NCI-H510A treated with DMSO at 0.1 percent for 48 hours (cell line): Measurements from ENCODE around the gene PARVB.
"Not testable (repeated sequence)": the region's sequence is repeated elsewhere in the genome, so short reads cannot be mapped to it uniquely, and the experiment has no call there.

Experiments
- DNase-seq: peaks from one replicate; lab custom pipeline; 2025; lab: John Stamatoyannopoulos, UW

PARVB gene

GRCh38 chr22:44110656-44111055, 86.6 kb downstream of the PARVB start:
- not testable (repeated sequence) for DNase-seq

GRCh38 chr22:44111562-44112155, 87.6 kb downstream of the PARVB start:
- no peak for DNase-seq

GRCh38 chr22:44112191-44112590, 88.1 kb downstream of the PARVB start:
- DNase-seq: no peak

- no peak for DNase-seq
These were observed 92.2 kb downstream of the PARVB start for GRCh38 chr22:44116331-44116730.

- no peak for DNase-seq
These were observed 92.9 kb downstream of the PARVB start for GRCh38 chr22:44116755-44117684.

GRCh38 chr22:44117746-44118145, 93.6 kb downstream of the PARVB start:
- no peak for DNase-seq

- DNase-seq: peak; percentile 47
These were observed 94.7 kb downstream of the PARVB start for GRCh38 chr22:44118645-44119315.

- DNase-seq: no peak
These were observed 95.7 kb downstream of the PARVB start for GRCh38 chr22:44119669-44120313.

- DNase-seq: no peak
These were observed 96.2 kb downstream of the PARVB start for GRCh38 chr22:44120314-44120704.

GRCh38 chr22:44125421-44125820, 101.3 kb downstream of the PARVB start:
- DNase-seq: no peak

- no peak for DNase-seq
These were observed 102.7 kb downstream of the PARVB start for GRCh38 chr22:44126807-44127206.

GRCh38 chr22:44127356-44127755, 103.3 kb downstream of the PARVB start:
- no peak for DNase-seq

GRCh38 chr22:44128958-44129618, 105.0 kb downstream of the PARVB start:
- DNase-seq: no peak

GRCh38 chr22:44129619-44129976, 105.5 kb downstream of the PARVB start:
- no peak for DNase-seq

GRCh38 chr22:44130076-44130711, 106.1 kb downstream of the PARVB start:
- peak; percentile 59 for DNase-seq

- DNase-seq: no peak
These were observed 107.3 kb downstream of the PARVB start for GRCh38 chr22:44131412-44131811.

GRCh38 chr22:44131989-44132685, 108.0 kb downstream of the PARVB start:
- DNase-seq: no peak

- DNase-seq: peak; percentile 31
These were observed 108.6 kb downstream of the PARVB start for GRCh38 chr22:44132724-44133123.

- no peak for DNase-seq
These were observed 109.1 kb downstream of the PARVB start for GRCh38 chr22:44133161-44133560.

- DNase-seq: no peak
These were observed 109.9 kb downstream of the PARVB start for GRCh38 chr22:44133901-44134571.
